Measurements from ENCODE around the gene ZNF205.

Gene ZNF205

GRCh38 chr16:3094289-3095027 is 17.9 kb upstream of the ZNF205 start:
- no peak overlapping the region for H3K27ac ChIP-seq
- no peak for TF ChIP-seq ZFX (IDR thresholded peaks at IDR 0.05; ENCODE audit: borderline replicate concordance)
- TF ChIP-seq CTCF (IDR thresholded peaks at IDR 0.05) = peak; percentile 77

- no peak for TF ChIP-seq ZFX (IDR thresholded peaks at IDR 0.05; ENCODE audit: borderline replicate concordance)
- peak; percentile 23; the same call in 1 of the 2 replicates for TF ChIP-seq CTCF (IDR thresholded peaks at IDR 0.05)
- H3K27ac ChIP-seq = no peak overlapping the region
Measured at GRCh38 chr16:3095869-3096268, 16.5 kb upstream of the ZNF205 start.

GRCh38 chr16:3096362-3096761 is 16.0 kb upstream of the ZNF205 start:
- H3K27ac ChIP-seq = no peak overlapping the region
- no peak for TF ChIP-seq CTCF (IDR thresholded peaks at IDR 0.05)
- TF ChIP-seq ZFX (IDR thresholded peaks at IDR 0.05; ENCODE audit: borderline replicate concordance) = no peak

- TF ChIP-seq CTCF (IDR thresholded peaks at IDR 0.05) (no peak), ZFX (IDR thresholded peaks at IDR 0.05; ENCODE audit: borderline replicate concordance) (no peak)
- no peak overlapping the region for H3K27ac ChIP-seq
Measured at GRCh38 chr16:3097266-3097665, 15.1 kb upstream of the ZNF205 start.

DNA sequence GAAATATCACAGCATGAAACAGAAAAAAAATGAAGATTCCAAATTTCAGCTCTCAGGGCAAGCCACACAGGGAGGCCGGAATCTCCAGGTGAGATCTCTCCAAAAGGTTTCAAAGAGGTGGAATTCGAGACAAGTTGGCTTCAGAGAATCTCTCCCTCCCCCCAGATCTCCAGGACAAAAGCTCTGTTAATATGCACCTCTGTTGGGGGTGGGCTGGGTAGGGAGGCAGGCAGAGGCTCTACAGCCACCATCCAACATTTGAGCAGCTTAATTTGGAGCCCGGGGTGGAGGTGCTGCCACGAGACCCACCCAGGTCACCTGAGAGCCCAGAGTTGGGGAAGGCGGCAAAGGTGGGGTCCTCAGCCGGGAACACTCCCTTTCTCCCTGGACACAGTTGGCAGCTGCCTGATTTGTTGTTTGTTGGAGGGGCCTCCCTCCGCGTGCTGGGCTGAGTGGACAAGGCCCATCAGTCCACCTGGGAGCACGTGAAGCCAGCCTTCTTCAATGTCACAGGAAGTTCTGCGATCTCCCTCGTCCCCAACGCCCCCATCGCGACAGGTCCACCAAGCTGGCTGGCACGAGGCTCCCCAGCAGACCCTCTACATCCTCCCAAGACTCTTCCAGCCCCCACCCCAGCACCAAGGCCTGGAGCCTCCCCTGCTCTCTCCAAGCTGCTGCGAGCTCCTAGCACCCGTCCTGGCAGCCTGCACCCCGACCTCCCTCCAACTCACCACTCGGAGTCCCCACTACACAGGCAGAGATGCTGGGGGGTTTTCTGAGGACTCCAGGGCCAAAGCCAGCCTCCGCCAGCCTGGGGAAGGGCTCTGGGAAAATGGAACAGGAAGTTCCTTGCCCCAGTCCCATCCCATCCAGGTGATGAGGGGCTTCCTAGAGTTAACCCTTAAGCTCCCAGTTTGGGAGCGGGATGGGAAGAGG is 13.7 kb upstream of the ZNF205 start, which contains the start of gene ZSCAN10:
TSS of gene ZSCAN10 (minus strand) at position 836 of the 936 bp plus-strand sequence. CDS start 6,357 bp downstream, outside the sequence.
- TF ChIP-seq CTCF (IDR thresholded peaks at IDR 0.05) (no peak), ZFX (IDR thresholded peaks at IDR 0.05; ENCODE audit: borderline replicate concordance) (no peak)
- peak within 1 kb of the TSS; percentile 43 for H3K27ac ChIP-seq

GRCh38 chr16:3099395-3099731 is 13.0 kb upstream of the ZNF205 start:
- no peak overlapping the region for H3K27ac ChIP-seq
- no peak for TF ChIP-seq CTCF (IDR thresholded peaks at IDR 0.05)
- no peak for TF ChIP-seq ZFX (IDR thresholded peaks at IDR 0.05; ENCODE audit: borderline replicate concordance)

All from 22Rv1 (cell line).